ENCODE data around the gene PDGFRB. TPM values are rescaled to one million over a fixed set of nuclear protein-coding genes. Genes with fewer than 3 reads are reported as not detected.
A peak's percentile ranks its signal among the peaks of the same experiment; 100 is the strongest.

The PDGFRB gene
- total RNA-seq, 4 donors from 2014 or later = 20.2 to 56.3 (median 28.3) TPM

DNA sequence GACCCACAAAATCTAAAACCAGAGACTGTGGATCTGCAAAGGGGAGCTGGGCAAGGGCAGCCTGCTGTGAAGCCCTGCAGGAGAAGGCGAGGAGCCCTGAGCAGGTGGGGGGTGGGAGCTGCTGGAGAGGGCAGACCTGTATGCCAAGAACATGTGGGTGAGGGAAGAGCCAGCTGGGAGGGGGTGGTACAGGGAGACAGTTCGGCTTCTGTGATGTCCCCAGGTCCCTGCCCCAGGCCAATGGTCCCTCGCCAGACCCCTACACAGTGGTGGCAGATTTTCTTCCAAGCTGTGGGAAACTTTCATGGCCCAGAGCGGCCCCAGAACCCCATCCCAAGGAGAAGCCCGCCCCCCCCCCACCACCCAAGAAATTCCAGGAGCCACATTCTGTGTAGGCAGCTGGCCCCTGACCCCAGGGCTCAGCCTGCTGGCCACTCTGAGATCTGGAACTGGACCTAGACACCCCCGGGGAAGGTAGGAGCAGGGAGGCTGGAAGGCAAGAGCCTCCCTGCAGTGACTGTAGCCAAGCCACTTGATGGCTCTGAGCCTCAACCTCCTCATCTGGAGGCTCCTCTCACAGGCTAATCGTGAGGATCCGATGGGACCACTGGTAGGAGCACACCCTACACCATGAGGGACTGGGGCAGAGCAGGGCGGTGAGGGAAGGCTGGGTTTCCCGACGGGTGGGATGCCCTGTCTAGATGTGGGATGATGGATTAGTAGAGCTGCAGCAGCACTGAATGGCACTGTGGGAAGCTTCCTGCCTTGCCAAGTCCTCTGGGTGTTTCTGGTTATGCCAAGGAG lies 46.7 kb downstream of the PDGFRB start:
- Histone ChIP-seq H3K27ac (peak overlapping the region in 3 of 4 donors; percentile 5 to 59 (median 55)), H3K27me3 (no peaks in the 10 kb centered on the region), H3K9me3 (no peaks in the 10 kb centered on the region), H3K36me3 (no peaks in the 10 kb centered on the region), H3K4me1 (peaks cover 0 to 46% (median 10%) of the 10 kb centered on the region in 4 donors), H3K4me3 (no peak overlapping the region)
- intact Hi-C loops (cut with DNase I; ENCODE audit: low total_unique reads) (no loop called here), in situ Hi-C loops (cut with MboI; ENCODE audit: low pct_ligation_motif_present in 1 of 4, low pct_unique_long_range_greater_than_20kb in 1 of 4, low sequenced_read_pairs in 3 of 4) (loop anchor here in 1 of 4 donors (25.0 kb wide), 1 partner anchor 272 kb away; no protein-coding TSS in a partner anchor)
- 90% methylated on average over 10 of the region's 11 CpGs; no CpG with 5 or more reads in 1 of the 2 donors for WGBS, 2 donors (ENCODE audit: low coverage in 1 of 2)
- TF ChIP-seq, protein P1, sequence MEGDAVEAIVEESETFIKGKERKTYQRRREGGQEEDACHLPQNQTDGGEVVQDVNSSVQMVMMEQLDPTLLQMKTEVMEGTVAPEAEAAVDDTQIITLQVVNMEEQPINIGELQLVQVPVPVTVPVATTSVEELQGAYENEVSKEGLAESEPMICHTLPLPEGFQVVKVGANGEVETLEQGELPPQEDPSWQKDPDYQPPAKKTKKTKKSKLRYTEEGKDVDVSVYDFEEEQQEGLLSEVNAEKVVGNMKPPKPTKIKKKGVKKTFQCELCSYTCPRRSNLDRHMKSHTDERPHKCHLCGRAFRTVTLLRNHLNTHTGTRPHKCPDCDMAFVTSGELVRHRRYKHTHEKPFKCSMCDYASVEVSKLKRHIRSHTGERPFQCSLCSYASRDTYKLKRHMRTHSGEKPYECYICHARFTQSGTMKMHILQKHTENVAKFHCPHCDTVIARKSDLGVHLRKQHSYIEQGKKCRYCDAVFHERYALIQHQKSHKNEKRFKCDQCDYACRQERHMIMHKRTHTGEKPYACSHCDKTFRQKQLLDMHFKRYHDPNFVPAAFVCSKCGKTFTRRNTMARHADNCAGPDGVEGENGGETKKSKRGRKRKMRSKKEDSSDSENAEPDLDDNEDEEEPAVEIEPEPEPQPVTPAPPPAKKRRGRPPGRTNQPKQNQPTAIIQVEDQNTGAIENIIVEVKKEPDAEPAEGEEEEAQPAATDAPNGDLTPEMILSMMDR (IDR thresholded peaks at IDR 0.05) = no peak
- no peak for TF ChIP-seq EP300 (IDR thresholded peaks at IDR 0.05; ENCODE audit: low read depth)
- TF ChIP-seq POLR2A (IDR thresholded peaks at IDR 0.05) = no peak
- TF ChIP-seq POLR2AphosphoS5 (IDR thresholded peaks at IDR 0.05) = no peak
- DNase-seq = no peak

DNA sequence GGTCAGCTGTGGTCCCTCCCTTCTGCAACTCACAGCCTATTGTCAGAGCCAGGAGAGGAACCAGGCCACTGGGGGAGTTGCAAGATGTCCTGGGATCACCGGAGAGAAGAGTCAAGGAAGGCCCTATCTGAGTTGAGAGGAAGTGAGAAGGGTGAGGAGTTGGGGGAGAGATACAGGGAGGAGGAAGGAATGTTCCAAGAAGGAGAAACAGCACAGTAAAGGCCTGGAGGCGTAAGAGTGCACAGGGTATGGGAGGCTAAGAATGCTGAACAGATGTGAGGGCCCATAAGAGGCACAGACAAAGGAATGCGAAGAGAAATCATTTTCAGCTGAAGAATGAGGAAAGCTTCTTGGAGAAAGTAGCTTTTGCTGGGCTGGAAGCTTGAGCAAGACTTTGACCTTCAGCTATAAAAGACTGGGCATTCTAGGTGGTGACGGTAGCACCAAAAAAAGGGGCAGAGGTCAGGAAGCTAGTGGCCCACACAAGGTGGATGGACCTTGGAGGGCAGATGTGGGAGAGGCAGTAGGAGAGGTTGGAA lies 47.7 kb downstream of the PDGFRB start:
- WGBS, 2 donors (ENCODE audit: low coverage in 1 of 2) = 63 to 70% methylated on average over 2 to 4 of the region's 4 CpGs
- in situ Hi-C loops (cut with MboI; ENCODE audit: low pct_ligation_motif_present in 1 of 4, low pct_unique_long_range_greater_than_20kb in 1 of 4, low sequenced_read_pairs in 3 of 4) = loop anchor here in 1 of 4 donors (25.0 kb wide), 1 partner anchor 271 kb away; no protein-coding TSS in a partner anchor
- Histone ChIP-seq H3K36me3 (no peaks in the 10 kb centered on the region), H3K9me3 (no peaks in the 10 kb centered on the region), H3K4me3 (no peak overlapping the region), H3K27ac (peak overlapping the region; percentile 13 to 59 (median 52)), H3K4me1 (peaks cover 0 to 40% (median 10%) of the 10 kb centered on the region in 4 donors), H3K27me3 (no peaks in the 10 kb centered on the region)
- intact Hi-C loops (cut with DNase I; ENCODE audit: low total_unique reads) = no loop called here
- TF ChIP-seq, protein P1 (IDR thresholded peaks at IDR 0.05) = no peak
- peak in 1 of 3 donors; percentile 15 for TF ChIP-seq POLR2AphosphoS5 (IDR thresholded peaks at IDR 0.05)
- TF ChIP-seq EP300 (IDR thresholded peaks at IDR 0.05; ENCODE audit: low read depth) = no peak
- DNase-seq = no peak

DNA sequence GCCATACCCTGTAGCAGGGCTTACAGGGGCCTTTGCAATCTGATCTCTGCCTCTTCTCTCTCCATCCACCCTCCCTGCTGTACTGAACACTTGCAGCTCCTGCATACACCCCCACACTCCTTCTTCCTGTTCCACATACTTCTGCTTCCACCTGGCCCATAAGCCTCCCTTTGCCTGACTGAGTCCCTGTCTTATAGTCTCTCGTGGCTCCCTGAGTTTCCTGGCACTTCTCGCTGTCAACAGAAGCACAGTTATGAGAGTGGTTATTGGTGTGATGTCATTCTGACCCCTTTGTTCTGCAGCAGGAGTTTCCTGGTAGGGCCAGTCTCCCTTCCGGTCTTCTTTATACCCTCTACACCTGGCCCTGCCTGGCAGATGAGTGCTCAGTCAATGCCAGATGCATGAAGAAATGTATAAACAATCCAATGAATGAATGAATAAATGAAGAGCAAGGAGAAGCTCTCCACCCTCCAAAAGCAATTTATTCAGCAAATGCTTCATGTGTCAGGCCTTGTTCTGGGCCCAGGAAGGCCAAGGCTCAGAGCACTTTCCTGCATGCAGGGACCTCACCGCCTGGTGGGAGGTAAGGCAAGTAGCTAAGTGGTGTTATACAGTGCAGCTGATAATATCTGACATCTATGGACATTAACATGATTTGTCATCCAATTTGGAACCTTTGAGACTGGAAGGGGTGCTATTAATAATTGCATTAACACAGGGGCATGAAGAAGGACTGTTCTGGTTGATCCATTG lies 48.8 kb downstream of the PDGFRB start:
- WGBS, 2 donors (ENCODE audit: low coverage in 1 of 2) = 49 to 83% methylated on average over 1 to 4 of the region's 4 CpGs
- Histone ChIP-seq H3K27me3 (no peaks in the 10 kb centered on the region), H3K4me3 (no peak overlapping the region), H3K9me3 (no peaks in the 10 kb centered on the region), H3K4me1 (peaks cover 0 to 34% (median 10%) of the 10 kb centered on the region in 4 donors), H3K27ac (peak overlapping the region; percentile 4 to 59 (median 52)), H3K36me3 (no peaks in the 10 kb centered on the region)
- intact Hi-C loops (cut with DNase I; ENCODE audit: low total_unique reads) = no loop called here
- DNase-seq = no peak
- in situ Hi-C loops (cut with MboI; ENCODE audit: low pct_ligation_motif_present in 1 of 4, low pct_unique_long_range_greater_than_20kb in 1 of 4, low sequenced_read_pairs in 3 of 4) = loop anchor here in 1 of 4 donors (25.0 kb wide), 1 partner anchor 270 kb away; no protein-coding TSS in a partner anchor
- TF ChIP-seq POLR2AphosphoS5 (IDR thresholded peaks at IDR 0.05) (peak in 1 of 3 donors; percentile 13), POLR2A (IDR thresholded peaks at IDR 0.05) (no peak), EP300 (IDR thresholded peaks at IDR 0.05; ENCODE audit: low read depth) (no peak)
- TF ChIP-seq, protein P1 (IDR thresholded peaks at IDR 0.05) = no peak
